Lung (tissue), 12 donors: ENCODE results near the gene ARR3. TPM values are rescaled to one million over a fixed set of nuclear protein-coding genes. Genes with fewer than 3 reads are reported as not detected.

Source experiments
- ATAC-seq: fragments of 200-7000 bp; cut with Tn5 transposase; one replicate; pipeline ENCODE4 v1.9.1; 2020; ENCODE audit warnings: moderate number of reproducible peaks; ENCODE audit not compliant: insufficient read depth, low FRiP score
- DNase-seq, 3 donors: peaks; one replicate each; pipeline ENCODE4 v3.0.0-alpha.2; 2013 to 2017
- H3K27ac ChIP-seq, 2 donors: one replicate each; pipeline ENCODE4 v1.5.1; 2013; ENCODE audit warnings: mild to moderate bottlenecking in 2 of 2, moderate library complexity in 2 of 2, control low read depth in 1 of 2, inconsistent platforms in 1 of 2, low read depth in 1 of 2, low read length in 1 of 2
- H3K27me3 ChIP-seq, 3 donors: one replicate each; pipeline ENCODE4 v1.5.1; 2013; ENCODE audit warnings: low read length in 2 of 3; ENCODE audit not compliant: control insufficient read depth in 3 of 3, insufficient read depth in 3 of 3
- H3K36me3 ChIP-seq, 4 donors: one replicate each; pipeline ENCODE4 v1.5.1; 2013; ENCODE audit warnings: low read length in 4 of 4, mild to moderate bottlenecking in 1 of 4, moderate library complexity in 1 of 4; ENCODE audit not compliant: control insufficient read depth in 4 of 4, insufficient read depth in 4 of 4
- H3K4me1 ChIP-seq, 5 donors: one replicate each; pipeline ENCODE4 v1.5.1; 2013; ENCODE audit warnings: low read length in 5 of 5, mild to moderate bottlenecking in 2 of 5, moderate library complexity in 1 of 5; ENCODE audit not compliant: control insufficient read depth in 5 of 5, insufficient read depth in 5 of 5
- H3K4me3 ChIP-seq: one replicate; pipeline ENCODE4 v1.5.1; 2013; ENCODE audit warnings: mild to moderate bottlenecking, control low read depth, moderate library complexity
- H3K9ac ChIP-seq, 2 donors: one replicate each; pipeline ENCODE4 v1.5.1; 2013; ENCODE audit warnings: low read length in 2 of 2, control low read depth in 1 of 2; ENCODE audit not compliant: insufficient read depth in 1 of 2
- H3K9me3 ChIP-seq, 4 donors: one replicate each; pipeline ENCODE4 v1.5.1; 2013; ENCODE audit warnings: low read length in 3 of 4, mild to moderate bottlenecking in 1 of 4, moderate library complexity in 1 of 4; ENCODE audit not compliant: control insufficient read depth in 4 of 4, insufficient read depth in 3 of 4
- WGBS, 2 donors: extraction: QIAGEN DNeasy Blood & Tissue Kit; methylation state at CpG; one replicate each; pipeline ENCODE4 v1.1.7; 2013; 5-methylcytosine and 5-hydroxymethylcytosine counted together
- polyA plus RNA-seq, 2 donors: library from polyadenylated mRNA; stranded (reverse); fragments of 200-250 nt; gene quantifications; one replicate each; pipeline ENCODE4 v1.2.1, GENCODE V29; 2013
- total RNA-seq, 2 donors: library from RNA; depleted of rRNA in 1 of 2; stranded (reverse); fragments of >200 nt in 1 of 2; gene quantifications; one replicate each; pipeline ENCODE4 v1.2.1, GENCODE V29; 2014 to 2021
- TF ChIP-seq, protein P1 (sequence below): IDR thresholded peaks from 2 replicates; pipeline ENCODE4 v1.5.1; 2012; ENCODE audit warnings: mild to moderate bottlenecking; ENCODE audit errors: control extremely low read depth, extremely low read depth
- donor health status: control.
- donor health status: control.
- donor health status: Bipolar disorder and iron deficiency.
- donor health status: healthy.
- donor health status: DM: yes; HTN: yes; CAD: no.

Gene ARR3
- total and polyA plus RNA-seq, 4 donors = not detected

DNA sequence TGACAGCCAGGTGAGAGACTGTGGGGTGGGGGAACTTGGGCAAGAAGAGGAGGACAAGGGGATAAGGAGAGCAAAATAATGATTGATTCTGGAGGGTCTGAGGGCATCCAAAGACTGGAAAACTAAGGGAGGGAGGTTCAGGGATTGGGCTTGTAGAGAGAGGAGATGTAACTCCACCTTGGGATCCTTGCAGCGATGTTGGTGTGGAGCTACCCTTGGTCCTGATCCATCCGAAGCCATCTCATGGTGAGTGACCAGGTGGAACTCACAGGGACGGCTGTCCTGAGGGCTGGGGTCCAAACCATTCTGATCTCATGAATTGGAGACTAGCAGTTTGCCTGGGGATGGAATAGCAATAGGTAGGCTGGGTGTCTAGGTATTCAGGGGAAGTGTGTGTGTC, 12.4 kb downstream of the ARR3 start:
- Histone ChIP-seq H3K9ac (no peak overlapping the region), H3K27me3 (no peaks in the 10 kb centered on the region), H3K27ac (no peak overlapping the region), H3K4me1 (no peaks in the 10 kb centered on the region), H3K4me3 (no peak overlapping the region), H3K36me3 (peaks cover 0 to 4% (median 0%) of the 10 kb centered on the region in 4 donors), H3K9me3 (peaks cover 0 to 4% (median 0%) of the 10 kb centered on the region in 4 donors)
- DNase-seq (no peak), ATAC-seq (no peak)
- TF ChIP-seq, protein P1, sequence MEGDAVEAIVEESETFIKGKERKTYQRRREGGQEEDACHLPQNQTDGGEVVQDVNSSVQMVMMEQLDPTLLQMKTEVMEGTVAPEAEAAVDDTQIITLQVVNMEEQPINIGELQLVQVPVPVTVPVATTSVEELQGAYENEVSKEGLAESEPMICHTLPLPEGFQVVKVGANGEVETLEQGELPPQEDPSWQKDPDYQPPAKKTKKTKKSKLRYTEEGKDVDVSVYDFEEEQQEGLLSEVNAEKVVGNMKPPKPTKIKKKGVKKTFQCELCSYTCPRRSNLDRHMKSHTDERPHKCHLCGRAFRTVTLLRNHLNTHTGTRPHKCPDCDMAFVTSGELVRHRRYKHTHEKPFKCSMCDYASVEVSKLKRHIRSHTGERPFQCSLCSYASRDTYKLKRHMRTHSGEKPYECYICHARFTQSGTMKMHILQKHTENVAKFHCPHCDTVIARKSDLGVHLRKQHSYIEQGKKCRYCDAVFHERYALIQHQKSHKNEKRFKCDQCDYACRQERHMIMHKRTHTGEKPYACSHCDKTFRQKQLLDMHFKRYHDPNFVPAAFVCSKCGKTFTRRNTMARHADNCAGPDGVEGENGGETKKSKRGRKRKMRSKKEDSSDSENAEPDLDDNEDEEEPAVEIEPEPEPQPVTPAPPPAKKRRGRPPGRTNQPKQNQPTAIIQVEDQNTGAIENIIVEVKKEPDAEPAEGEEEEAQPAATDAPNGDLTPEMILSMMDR = no peak
- WGBS, 2 donors = 83 to 93% methylated on average over 3 of the region's 3 CpGs

DNA sequence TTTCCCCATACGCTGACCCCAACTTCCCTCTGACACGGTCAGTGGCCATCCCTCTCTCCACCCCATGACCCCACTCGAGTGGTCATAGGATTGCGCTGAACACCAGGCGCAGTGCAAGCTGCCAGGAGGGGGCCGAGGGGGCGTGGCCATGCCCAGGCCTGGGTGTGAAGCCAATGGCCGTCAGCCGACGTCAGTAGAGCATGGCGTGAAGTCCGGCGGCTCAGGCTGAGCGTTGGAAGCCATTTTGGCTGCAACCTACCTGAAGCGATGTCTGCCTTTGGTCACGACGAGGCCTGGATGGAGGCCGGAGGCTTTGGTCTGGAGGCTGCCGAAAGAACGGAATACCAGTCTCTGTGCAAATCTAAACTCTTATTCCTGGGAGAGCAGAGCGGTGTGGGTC, 13.8 kb downstream of the ARR3 start, which contains the start of gene RAB41:
Gene RAB41, plus strand, starts transcription at position 222 of the 400 bp plus-strand sequence. Its CDS starts 46 bp downstream, at position 268.
- 92 to 96% methylated on average over 21 of the region's 21 CpGs for WGBS, 2 donors
- no peak for DNase-seq
- Histone ChIP-seq H3K4me3 (no peak within 1 kb of the TSS), H3K9me3 (peaks cover 0 to 4% (median 0%) of the 10 kb centered on the region in 4 donors), H3K36me3 (peaks cover 0 to 6% (median 2%) of the 10 kb centered on the region in 4 donors), H3K9ac (no peak within 1 kb of the TSS), H3K27ac (no peak within 1 kb of the TSS), H3K27me3 (no peaks in the 10 kb centered on the region), H3K4me1 (no peaks in the 10 kb centered on the region)
- no peak for ATAC-seq
- TF ChIP-seq, protein P1 = no peak

DNA sequence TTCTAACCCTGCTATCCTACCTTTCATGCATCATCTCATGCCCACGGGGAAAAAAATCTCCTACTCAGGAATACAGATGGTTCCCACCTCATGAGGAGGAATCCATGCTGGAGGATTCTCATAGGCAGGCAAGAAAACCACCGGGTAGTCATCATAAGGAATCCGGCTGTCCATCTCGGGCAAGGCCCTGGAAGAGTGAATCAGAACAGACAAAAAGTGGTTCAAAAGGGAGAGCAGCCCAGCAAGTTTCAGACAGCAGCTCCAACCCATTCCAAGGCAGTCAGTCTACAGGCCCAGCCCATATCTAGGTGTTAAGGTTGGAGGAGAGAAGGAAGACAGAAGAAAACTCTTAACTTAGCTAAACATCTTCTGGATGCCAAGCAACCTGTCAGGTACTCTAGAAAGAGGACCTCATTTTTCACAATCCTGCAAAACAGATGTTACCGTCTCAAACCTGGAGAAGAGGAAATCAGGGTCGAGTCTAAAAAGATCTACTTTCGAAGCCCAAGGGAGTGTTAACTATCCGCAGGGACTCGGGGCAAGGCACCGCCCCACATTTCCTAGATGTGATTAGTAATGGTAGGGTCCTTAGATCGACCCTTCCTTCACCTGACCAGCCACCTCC, 21.1 kb downstream of the ARR3 start:
- H3K27me3 ChIP-seq = no peaks in the 10 kb centered on the region
- peak overlapping the region; percentile 34 to 73 for H3K27ac ChIP-seq
- 26 to 52% methylated on average over 11 of the region's 11 CpGs for WGBS, 2 donors
- no peak for ATAC-seq
- peak overlapping the region; percentile 73 to 74 for H3K9ac ChIP-seq
- DNase-seq = no peak
- peaks cover 0 to 9% (median 0%) of the 10 kb centered on the region in 5 donors for H3K4me1 ChIP-seq
- peaks cover 0 to 8% (median 2%) of the 10 kb centered on the region in 4 donors for H3K36me3 ChIP-seq
- TF ChIP-seq, protein P1 = no peak
- H3K4me3 ChIP-seq = peak overlapping the region; percentile 55
- peaks cover 0 to 2% (median 0%) of the 10 kb centered on the region in 4 donors for H3K9me3 ChIP-seq
